HG03439 (cell line): ENCODE measurements around the gene SND1.
"Not testable (repeated sequence)": the region's sequence is repeated elsewhere in the genome, so short reads cannot be mapped to it uniquely, and the experiment has no call there.

Source experiments
- ATAC-seq: cut with Tn5 transposase; IDR thresholded peaks from one replicate; pipeline ENCODE4 v1.9.1; 2021; ENCODE audit warnings: mild to moderate bottlenecking, moderate library complexity; ENCODE audit not compliant: unreplicated experiment

The SND1 gene

GRCh38 chr7:128106821-128107220, 454.8 kb downstream of the SND1 start:
- ATAC-seq: no peak

GRCh38 chr7:128107516-128107915, 455.5 kb downstream of the SND1 start:
- not testable (repeated sequence) for ATAC-seq

GRCh38 chr7:128108129-128108528, 456.1 kb downstream of the SND1 start:
- no peak for ATAC-seq

GRCh38 chr7:128108641-128109423, 456.8 kb downstream of the SND1 start:
- peak; percentile 83 for ATAC-seq

GRCh38 chr7:128109424-128109969, 457.5 kb downstream of the SND1 start:
- not testable (repeated sequence) for ATAC-seq

- no peak for ATAC-seq
Observed at GRCh38 chr7:128110641-128111364, 458.8 kb downstream of the SND1 start.

- no peak for ATAC-seq
Observed at GRCh38 chr7:128112018-128112780, 460.2 kb downstream of the SND1 start.

- ATAC-seq: no peak
Observed at GRCh38 chr7:128112781-128113221, 460.8 kb downstream of the SND1 start.

GRCh38 chr7:128113839-128114238, 461.8 kb downstream of the SND1 start:
- ATAC-seq: no peak

- no peak for ATAC-seq
Observed at GRCh38 chr7:128114806-128115205, 462.8 kb downstream of the SND1 start.

- ATAC-seq: no peak
Observed at GRCh38 chr7:128115336-128115820, 463.4 kb downstream of the SND1 start.

- no peak for ATAC-seq
Observed at GRCh38 chr7:128115821-128116723, 464.1 kb downstream of the SND1 start.

GRCh38 chr7:128116740-128117139, 464.7 kb downstream of the SND1 start:
- no peak for ATAC-seq

GRCh38 chr7:128117691-128118090, 465.7 kb downstream of the SND1 start:
- ATAC-seq: no peak

GRCh38 chr7:128119036-128119435, 467.0 kb downstream of the SND1 start:
- ATAC-seq: no peak

GRCh38 chr7:128120116-128120515, 468.1 kb downstream of the SND1 start:
- no peak for ATAC-seq

GRCh38 chr7:128120976-128121490, 469.0 kb downstream of the SND1 start:
- no peak for ATAC-seq

GRCh38 chr7:128121711-128122530, 469.9 kb downstream of the SND1 start:
- ATAC-seq: no peak
